HG02840 (cell line): ENCODE data around the gene RARRES2.

Source experiments
- ATAC-seq: cut with Tn5 transposase; IDR thresholded peaks from one replicate; pipeline ENCODE4 v1.9.1; 2021; ENCODE audit warnings: mild to moderate bottlenecking, moderate library complexity, moderate number of reproducible peaks; ENCODE audit not compliant: unreplicated experiment, low FRiP score

RARRES2 gene

DNA sequence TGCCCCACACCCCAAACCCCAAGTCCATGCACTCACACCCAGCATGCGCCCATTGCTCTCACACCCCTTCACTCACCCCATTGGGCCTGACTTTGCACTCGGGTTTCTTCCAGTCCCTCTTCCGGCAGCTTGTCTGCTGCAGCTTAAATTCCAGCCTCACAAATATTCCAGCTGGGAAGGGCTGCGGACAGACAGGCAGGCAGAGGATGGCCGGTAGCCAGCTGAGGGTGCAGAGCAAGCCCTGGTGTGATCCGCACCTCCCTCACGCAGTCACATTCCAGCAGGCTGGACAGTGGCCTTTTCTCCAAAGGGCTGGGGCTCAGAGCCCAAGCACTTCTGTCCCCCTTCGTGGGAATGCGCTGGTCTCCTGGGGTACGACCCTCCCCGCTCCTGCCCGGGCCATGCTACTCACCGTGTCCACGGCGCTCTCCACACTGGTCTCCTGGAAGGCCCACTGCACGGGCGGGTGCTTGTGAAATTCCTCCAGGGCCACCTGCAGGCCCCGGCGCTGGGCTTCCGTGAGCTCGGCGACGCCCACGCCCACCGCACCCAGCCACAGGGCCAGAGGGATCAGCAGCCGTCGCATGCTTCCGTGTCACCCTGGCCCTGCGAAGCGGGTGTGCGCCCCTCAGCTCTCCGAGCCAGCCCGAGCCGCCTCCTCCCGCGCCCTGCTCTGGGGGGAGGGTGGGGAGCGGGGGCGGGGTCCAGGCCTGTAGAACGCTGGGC is 1.2 kb downstream of the RARRES2 start:
- ATAC-seq = no peak

DNA sequence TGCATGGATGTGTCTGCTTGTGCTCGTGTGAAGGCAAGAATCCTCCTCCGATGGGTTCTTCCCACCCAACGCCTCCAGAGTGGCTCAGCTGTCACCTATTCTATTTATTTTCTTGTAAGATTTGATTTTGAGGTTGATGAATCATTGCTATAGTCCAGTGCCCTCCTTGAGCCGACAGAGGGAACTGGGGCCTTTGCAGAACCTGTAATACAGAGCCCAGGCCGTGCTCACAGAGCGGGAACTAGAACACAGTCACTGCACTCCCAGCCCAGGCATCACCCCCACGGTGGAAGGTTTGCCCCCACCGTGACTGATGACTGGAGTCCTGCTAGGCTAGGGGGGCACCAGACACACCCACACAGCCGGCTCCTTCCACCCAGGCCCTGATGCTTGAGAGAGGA is 2.0 kb downstream of the RARRES2 start:
- no peak for ATAC-seq

DNA sequence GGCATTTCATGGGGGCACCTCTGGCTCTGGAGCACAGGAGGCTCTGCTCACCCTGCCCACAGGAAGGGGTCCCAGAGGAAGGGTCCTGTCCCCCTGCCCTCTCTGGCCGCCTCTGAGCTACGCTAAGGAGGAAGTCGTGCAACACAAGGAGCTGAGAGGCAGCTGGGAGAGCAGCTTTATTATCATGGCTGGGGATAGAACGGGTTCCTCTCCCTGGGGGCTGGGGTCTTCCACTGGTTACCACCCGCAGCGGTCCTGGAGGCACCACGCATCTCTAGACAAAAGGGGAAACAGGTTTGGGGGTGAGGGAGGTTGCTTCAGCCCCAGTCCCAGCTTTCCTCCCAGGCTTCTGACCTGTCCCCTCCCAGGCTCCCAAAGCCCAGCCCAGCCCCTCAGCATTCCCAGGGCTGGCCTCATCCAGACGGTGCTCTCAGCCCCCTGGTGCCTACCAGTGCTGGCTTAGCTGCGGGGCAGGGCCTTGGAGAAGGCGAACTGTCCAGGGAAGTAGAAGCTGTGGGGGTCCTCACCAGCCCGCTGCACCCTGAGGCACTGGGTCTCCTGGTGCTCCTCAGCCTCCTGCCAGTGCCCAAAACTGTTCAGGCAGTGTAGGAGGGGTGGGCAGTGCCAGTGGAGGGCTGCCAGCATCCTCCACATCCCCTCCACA is 3.1 kb downstream of the RARRES2 start:
- ATAC-seq = no peak

DNA sequence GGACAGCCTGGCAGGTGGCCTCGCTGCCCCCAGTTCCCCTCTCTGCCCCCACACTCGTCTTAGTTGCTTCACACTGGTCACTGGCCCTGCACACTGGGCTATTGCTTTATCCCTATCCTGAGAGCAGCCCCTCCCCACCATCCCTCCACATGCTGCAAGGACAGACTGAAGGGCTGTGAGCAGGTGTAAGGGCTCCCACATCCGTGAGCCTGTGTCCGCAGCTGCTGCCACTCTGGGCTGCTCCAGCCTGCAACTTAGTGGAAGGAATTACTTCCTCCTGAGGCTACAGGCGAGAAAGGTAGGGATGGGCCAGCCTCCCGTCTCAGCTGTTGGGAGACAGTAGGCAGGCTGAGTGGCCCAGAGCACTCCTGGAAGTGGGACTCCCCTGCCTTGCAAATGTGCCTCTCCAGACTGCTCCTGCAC is 3.8 kb downstream of the RARRES2 start:
- no peak for ATAC-seq

DNA sequence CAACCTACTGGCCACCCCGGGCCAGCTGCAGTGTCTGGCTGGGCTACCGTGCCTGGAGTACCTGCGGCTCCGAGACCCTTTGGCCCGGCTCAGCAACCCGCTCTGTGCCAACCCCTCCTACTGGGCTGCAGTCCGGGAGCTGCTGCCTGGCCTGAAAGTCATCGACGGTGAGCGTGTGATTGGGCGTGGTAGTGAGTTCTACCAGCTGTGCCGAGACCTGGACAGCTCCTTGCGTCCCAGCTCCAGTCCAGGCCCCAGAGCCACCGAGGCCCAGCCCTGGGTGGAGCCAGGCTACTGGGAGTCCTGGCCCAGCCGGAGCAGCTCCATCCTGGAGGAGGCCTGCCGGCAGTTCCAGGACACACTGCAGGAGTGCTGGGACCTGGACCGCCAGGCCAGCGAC is 4.2 kb downstream of the RARRES2 start:
- ATAC-seq = no peak

DNA sequence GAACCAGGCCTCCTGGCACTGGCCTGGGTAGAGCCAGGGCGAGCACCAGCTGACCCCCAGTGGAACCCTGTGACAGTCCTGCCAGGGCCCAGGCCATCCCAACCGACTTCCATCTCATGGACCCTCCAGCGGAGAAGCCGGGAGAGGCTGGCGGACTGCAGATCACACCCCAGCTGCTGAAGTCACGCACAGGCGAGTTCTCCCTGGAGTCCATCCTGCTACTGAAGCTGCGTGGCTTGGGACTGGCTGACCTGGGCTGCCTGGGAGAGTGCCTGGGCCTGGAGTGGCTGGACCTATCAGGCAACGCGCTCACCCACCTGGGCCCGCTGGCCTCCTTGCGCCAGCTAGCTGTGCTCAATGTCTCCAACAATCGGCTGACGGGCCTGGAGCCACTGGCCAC is 4.7 kb downstream of the RARRES2 start:
- ATAC-seq = no peak

DNA sequence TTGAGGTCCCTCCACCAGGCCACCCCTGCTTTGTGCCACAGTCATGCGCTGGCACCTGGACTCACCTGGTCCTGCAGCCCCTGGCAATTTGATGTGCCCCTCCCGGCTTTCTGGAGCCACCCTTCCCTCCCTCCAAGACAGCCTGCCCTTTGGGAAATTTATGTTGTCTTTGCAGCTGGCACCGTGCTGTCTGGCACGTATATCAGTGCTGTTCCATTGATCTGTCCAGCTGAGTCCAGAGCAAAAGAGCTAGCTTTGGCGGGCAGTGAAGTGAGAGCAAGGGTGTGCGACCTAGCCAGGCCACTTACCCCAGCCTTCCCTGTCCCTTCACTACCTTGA is 5.7 kb downstream of the RARRES2 start:
- ATAC-seq = no peak

DNA sequence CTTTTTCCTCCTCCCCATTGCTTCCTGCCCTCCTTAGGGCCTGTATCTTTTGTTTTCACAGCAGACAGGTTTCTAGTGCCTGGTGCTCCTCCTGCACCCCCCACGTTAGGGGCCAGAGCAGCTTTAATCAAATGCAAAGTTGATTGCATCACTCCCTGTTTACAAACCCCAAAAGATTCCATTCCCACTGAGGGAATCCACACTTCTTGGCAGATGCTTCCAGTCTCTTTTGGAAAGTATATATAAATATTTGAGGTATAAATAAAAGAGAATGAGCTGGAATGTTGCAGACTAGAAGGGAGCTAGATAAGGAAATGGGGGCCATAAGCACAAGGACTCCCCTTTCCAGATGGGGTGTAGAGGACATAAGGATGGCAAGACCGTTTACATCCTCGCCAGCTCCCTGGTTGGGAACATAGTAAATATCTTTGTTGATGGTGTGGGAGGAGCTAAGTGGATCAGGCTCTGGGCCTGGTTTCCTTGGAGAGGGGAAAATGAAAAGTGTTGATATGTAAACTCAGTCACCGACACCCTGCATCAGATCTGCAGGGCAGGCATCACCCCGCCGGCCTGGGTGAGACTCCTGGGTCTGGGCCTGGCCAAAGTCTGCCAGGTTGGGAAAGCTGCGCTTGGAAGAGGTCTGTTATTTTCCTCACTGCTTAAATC is 6.2 kb downstream of the RARRES2 start:
- no peak for ATAC-seq

DNA sequence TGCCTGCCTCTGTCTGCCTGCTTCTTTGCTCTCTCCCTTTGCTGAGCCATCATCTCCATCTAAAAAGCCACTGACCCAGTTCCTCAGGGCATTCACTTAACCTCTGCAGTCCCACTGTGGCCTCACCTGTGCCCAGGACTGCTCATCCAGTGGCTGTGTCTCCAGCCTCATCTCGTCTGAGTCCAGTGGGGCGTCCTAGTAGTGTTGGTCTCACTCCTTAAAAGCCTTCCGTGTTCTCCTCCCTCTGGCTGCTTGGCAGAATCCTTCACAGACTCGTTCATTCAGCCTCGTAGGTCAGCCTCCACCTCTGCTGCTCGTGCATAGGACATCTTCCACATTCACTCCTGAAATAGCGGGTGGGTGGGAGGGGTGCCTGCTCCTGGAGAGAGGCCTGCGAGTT is 7.3 kb downstream of the RARRES2 start:
- ATAC-seq = no peak

DNA sequence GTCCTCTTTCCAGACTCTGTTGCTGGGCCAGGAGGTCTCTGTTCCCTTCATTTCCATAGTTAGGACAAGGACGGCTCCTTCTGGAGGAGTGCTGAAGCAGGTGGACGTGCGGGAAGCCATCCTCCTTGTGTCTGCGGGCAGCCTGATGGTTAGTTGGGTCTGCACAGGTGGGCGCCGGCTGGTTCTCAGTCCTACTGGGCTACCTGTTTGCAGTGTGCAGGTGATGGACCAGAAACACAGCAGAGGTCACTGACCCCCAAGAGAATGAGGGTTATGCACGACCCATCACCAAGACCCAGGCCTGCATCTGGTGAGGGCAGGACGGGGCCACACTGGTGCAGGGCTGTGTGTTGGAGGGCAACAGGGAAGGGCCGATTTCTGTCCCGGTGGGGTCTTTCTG is 7.8 kb downstream of the RARRES2 start:
- no peak for ATAC-seq

DNA sequence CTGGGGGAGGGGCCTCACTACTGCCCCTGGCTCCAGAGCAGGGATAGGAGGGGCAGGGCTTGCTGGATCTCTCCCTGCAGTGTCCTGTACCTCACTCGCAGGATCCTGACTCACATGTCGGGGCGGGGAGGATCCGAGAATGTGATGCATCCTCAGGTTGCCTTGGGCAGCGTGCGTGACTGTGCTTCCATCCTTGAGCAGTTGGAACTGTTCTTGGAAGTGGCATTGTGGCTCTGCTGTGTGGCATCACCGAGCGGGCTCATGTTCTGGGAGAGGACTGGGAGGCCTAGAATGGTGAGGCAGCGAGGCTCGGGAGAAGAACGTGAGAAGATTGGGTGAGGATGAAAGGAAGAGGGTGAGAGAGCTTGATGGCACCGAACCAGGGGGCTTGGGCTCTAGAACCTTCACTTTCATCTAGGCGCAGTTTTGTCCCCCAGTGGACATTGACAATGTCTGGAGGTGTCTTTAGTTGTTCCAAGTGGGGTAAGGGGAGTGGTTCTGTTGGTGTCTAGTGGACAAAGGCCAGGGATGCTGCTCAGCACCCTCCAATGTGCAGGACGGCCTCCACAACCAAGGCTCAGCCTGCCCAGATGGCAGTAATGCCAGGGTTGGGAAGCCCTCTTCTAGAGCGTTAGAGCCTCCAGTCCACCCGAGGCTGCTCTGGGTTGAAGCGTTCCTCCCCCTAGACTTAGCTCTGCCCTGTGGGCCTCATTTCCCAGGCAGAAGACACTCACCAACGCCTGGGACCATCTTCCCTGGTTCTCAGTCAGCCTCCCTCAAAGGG is 8.4 kb downstream of the RARRES2 start:
- no peak for ATAC-seq

DNA sequence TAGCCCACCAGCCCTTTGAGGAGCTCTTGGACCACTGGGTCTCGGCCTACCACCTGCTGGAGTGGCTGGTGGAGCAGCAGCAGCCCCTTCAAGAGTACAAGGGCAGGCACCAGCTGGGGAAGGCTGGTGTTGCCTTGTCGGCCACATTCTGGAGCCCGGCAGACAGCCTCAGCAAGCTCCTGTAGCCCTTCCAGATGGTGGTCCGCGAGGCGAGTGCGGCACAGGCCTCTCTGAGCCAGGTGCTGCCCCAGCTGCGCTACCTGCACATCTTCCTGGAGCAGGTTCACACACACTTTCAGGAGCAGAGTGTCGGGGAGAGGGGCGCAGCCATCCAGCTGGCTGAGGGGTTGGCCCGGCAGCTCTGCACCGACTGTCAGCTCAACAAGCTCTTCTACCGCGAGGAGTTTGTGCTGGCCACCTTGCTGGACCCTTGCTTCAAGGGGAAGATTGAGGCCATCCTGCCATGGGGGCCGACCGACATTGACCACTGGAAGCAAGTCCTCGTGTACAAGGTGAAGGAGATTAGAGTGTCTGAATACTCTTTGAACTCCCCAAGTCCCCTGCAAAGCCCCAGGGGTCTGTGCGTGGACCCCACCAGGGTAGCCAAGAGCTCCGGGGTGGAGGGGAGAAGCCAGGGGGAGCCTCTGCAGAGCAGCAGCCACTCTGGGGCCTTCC is 11.1 kb downstream of the RARRES2 start:
- ATAC-seq = no peak

DNA sequence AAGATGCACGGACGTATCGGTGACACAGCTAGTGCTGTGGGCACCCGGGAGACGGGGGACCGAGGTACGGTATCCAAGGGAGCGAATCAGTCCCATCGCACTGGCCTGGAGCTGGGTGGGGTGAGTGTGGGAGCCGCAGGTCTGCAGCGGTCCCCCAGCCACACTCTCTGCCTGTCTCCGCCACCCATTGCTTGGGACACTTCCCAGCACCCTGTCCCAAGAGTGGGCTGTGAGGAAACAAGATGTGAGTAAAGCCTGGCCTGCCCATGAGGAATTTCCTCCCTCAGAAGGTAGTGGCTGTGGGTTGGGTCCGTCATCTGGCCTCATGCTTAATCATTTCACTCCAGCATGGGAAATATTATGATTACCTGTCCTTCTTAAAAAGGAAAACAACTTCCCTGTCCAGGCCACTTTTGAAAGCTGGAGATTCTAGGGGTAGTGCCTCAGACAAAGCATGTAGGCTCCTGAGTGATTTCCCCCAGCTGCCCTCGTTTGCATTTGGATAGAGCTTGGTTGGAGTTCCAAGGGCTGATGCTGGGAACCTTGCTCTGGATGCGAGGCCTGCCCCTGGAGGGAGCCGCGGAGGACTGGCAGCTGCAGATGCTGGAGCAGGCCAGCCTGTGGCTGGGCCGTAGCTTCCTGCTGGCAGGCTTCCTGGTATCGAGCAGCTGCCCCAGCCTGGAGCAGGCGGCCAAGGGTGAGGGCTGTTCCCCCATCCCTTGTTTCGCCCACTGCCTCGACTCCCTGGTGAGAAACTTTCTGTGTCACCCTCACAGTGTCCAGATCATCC is 11.9 kb downstream of the RARRES2 start:
- no peak for ATAC-seq

DNA sequence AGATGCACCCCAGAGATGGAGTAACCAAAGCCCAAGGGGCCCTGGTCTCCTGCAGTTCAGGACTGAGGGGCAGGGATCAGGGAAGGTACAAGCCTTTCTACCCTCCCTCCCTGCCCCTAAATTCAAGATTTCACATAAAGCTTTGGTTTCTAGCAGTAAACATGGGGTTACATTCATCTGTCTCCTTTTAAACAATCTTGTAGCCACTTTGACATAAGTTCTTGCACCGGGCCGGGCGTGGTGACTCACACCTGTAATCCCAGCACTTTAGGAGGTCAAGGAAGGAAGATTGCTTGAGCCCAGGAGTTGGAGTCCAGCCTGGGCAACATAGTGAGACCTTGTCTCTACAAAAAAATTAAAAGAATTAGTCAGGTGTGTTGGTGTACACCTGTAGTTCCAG is 14.1 kb downstream of the RARRES2 start:
- no peak for ATAC-seq

DNA sequence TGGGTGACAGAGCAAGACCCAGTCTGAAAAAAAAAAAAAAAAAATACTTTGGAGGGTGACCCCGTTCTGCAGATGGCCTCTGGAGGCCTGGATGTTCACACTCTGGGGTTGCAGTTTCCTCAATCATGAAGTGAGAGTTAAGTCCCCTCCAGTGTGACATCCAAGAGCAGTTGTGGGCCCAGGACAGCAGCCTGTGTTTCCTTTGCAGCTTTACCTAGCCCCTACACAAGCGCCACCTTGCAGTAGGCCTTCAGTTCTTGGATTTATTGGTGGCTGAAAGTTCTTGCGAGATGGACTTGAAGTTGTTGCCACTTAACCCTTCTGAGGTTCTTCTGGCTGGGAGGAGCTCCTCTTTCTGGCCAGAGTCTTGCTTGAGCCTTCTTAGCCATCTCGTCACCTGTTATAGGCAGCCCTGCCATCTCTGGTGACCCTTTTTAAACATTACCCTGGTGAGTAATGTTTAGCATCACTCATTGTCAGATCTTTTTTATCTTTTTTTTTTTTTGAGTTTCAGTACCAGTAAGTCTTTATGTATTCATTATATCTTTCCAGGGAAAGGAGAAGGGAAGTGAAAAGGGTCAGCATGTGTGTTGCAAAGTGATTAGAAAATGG is 14.7 kb downstream of the RARRES2 start:
- ATAC-seq = no peak

DNA sequence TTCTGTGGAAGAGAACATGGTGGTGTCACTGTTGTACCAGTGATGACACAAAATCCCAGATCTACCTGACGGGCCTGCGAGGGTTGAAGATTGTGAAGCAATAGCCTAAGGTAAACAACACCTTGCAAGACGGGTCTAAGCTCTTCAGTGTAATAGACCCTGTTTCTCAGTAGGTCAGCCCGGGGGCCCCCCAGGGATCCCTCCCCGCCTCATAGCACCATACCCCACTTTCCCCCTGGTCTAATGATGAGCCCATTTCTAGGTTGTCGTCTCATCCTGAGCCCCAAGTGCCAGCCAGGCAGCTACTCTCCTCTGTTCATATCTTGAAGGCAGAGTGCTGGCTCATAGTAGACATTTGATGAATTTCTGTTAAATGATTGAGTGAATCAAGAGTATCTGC is 15.5 kb downstream of the RARRES2 start:
- no peak for ATAC-seq

DNA sequence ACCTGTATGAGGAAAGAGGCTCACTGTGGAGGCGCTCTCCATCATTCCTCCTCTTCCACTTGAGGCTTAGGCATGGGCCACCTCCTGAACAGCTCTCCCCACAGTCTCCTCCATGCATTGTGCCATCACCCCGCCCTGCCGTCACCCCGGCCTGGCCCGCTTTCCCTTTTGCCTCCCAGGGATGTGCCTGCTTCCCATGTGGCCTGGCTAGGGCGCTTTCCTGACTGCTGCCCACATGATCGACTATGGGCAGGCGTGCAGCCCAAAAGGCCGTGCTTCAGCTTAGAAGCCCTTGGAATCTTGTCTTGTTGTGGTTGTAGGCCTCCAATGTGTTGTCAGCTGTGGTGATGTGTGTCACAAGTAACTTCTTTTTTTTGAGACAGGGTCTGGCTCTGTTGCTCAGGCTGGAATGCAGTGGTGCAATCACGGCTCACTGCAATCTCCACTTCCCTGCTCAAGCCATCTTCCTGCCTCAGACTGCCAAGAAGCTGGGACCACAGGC is 16.3 kb downstream of the RARRES2 start:
- ATAC-seq = no peak

DNA sequence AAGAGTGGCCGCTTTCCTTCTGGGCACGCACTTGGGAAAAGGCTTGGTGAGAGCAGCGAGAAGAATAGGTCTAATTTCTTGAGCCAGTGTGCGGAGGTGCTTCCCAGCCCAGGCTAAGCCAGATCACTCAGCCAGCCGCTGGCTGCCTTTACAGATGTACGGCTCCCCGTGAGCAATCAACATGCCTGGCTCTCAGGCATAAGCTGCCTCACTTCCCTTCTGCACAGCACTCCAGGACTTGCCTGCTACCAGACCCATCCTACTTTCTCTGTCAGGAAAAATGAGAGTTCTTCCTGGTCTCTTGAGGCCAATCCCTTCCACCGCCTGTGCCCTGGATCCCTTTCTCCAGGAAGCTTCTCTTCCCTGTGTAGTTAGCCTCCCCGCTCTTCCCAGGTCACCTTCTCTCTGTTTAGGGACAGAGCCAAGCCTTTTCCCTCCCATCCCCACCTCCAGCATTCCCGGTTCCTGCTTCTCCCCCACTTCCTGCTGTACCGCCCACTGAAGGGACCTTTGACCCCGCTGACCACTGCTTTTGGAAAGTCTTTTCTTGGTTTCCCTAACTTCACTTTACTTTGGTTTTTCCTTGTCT is 17.0 kb downstream of the RARRES2 start:
- ATAC-seq = no peak
